ENCODE measurements around the gene MYH15.

The MYH15 gene

GRCh38 chr3:108548886-108549285, 38.5 kb upstream of the MYH15 start:
- Mint-ChIP-seq H3K4me3 (no peak overlapping the region), H3K9me3 (no peaks in the 10 kb centered on the region), H3K36me3 (ENCODE audit: low read depth) (peaks cover 8% of the 10 kb centered on the region), H3K27me3 (ENCODE audit: low read depth) (no peaks in the 10 kb centered on the region), H3K27ac (no peak overlapping the region), H3K4me1 (peaks cover 19% of the 10 kb centered on the region)
- TF ChIP-seq, protein P1, sequence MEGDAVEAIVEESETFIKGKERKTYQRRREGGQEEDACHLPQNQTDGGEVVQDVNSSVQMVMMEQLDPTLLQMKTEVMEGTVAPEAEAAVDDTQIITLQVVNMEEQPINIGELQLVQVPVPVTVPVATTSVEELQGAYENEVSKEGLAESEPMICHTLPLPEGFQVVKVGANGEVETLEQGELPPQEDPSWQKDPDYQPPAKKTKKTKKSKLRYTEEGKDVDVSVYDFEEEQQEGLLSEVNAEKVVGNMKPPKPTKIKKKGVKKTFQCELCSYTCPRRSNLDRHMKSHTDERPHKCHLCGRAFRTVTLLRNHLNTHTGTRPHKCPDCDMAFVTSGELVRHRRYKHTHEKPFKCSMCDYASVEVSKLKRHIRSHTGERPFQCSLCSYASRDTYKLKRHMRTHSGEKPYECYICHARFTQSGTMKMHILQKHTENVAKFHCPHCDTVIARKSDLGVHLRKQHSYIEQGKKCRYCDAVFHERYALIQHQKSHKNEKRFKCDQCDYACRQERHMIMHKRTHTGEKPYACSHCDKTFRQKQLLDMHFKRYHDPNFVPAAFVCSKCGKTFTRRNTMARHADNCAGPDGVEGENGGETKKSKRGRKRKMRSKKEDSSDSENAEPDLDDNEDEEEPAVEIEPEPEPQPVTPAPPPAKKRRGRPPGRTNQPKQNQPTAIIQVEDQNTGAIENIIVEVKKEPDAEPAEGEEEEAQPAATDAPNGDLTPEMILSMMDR (IDR thresholded peaks at IDR 0.05; ENCODE audit: unreplicated experiment in 3 of 3): no peak

DNA sequence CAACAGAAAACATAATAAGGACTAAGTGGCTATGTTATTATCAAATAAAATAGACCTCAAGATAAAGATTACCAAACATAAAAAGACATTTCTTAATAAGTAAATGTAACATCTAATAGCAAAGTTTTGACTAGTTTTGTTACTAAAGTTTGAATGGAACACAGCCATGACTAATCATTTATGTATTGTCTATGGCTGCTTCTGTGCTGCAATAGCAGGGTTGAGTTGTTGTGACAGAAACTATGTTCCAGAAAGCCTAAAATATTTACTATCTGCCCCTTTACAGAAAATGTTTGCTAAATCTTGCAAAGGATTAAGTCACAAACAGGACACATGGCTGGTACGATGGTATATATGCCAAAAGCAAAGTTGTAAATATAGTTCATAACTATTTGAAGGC, 37.9 kb upstream of the MYH15 start:
- Mint-ChIP-seq H3K4me1 (peaks cover 19% of the 10 kb centered on the region), H3K9me3 (no peaks in the 10 kb centered on the region), H3K36me3 (ENCODE audit: low read depth) (peaks cover 13% of the 10 kb centered on the region), H3K4me3 (no peak overlapping the region), H3K27me3 (ENCODE audit: low read depth) (no peaks in the 10 kb centered on the region), H3K27ac (no peak overlapping the region)
- TF ChIP-seq, protein P1 (IDR thresholded peaks at IDR 0.05; ENCODE audit: unreplicated experiment in 3 of 3): no peak

GRCh38 chr3:108546692-108547091, 36.3 kb upstream of the MYH15 start:
- Mint-ChIP-seq H3K27ac (peak overlapping the region; percentile 59 to 72 (median 67)), H3K27me3 (ENCODE audit: low read depth) (no peaks in the 10 kb centered on the region), H3K9me3 (no peaks in the 10 kb centered on the region), H3K4me1 (peaks cover 13% of the 10 kb centered on the region), H3K4me3 (peak overlapping the region in 2 of 3 experiments; percentile 18 to 33), H3K36me3 (ENCODE audit: low read depth) (peaks cover 23% of the 10 kb centered on the region)
- TF ChIP-seq, protein P1 (IDR thresholded peaks at IDR 0.05; ENCODE audit: unreplicated experiment in 3 of 3): no peak

DNA sequence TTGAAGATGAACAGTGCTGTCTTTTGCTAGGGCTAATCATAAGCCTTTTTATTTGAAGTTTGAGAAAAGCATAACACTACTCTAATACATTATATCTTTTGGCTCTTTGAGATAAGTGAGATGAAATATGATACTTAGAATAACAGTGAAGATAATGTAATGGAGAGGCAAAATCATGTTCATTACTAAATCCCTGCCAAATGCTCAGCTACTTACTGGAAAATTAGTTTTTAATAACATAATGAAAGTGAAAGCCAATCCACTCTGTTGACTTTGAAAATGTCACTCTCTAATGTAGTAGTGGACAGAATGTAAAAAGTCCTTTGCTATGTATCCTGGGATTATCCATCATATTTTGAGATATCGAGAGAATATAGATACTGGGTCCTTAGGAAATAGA, 35.9 kb upstream of the MYH15 start:
- H3K27me3 Mint-ChIP-seq (ENCODE audit: low read depth): no peaks in the 10 kb centered on the region
- H3K27ac Mint-ChIP-seq: peak overlapping the region; percentile 59 to 72 (median 67)
- H3K4me1 Mint-ChIP-seq: peaks cover 13% of the 10 kb centered on the region
- peak overlapping the region in 2 of 3 experiments; percentile 18 to 33 for H3K4me3 Mint-ChIP-seq
- TF ChIP-seq, protein P1 (IDR thresholded peaks at IDR 0.05; ENCODE audit: unreplicated experiment in 3 of 3): no peak
- H3K9me3 Mint-ChIP-seq: no peaks in the 10 kb centered on the region
- H3K36me3 Mint-ChIP-seq (ENCODE audit: low read depth): peaks cover 23% of the 10 kb centered on the region

DNA sequence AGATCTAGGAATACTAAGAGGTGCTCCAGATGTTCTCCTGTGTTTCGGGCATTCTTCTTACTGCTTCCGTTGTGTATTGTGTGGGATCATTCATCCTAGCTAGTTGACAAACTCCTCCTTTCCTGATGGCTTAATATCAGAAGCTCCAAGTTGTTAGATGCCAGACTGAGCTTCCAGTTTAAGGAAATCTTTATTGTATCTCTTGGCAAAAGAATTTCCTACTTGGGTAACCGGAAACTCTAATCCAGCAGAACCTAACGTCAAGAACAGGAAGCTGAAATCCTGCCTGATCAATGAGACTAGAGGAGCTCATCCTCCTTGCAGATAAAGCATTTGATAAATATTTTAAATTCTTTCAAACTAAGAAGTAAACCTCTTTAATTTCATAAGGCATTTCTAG, 27.7 kb upstream of the MYH15 start:
- Mint-ChIP-seq H3K9me3 (no peaks in the 10 kb centered on the region), H3K27ac (no peak overlapping the region), H3K27me3 (ENCODE audit: low read depth) (no peaks in the 10 kb centered on the region), H3K4me3 (no peak overlapping the region), H3K4me1 (no peaks in the 10 kb centered on the region), H3K36me3 (ENCODE audit: low read depth) (peaks cover 7% of the 10 kb centered on the region)
- TF ChIP-seq, protein P1 (IDR thresholded peaks at IDR 0.05; ENCODE audit: unreplicated experiment in 3 of 3): no peak

DNA sequence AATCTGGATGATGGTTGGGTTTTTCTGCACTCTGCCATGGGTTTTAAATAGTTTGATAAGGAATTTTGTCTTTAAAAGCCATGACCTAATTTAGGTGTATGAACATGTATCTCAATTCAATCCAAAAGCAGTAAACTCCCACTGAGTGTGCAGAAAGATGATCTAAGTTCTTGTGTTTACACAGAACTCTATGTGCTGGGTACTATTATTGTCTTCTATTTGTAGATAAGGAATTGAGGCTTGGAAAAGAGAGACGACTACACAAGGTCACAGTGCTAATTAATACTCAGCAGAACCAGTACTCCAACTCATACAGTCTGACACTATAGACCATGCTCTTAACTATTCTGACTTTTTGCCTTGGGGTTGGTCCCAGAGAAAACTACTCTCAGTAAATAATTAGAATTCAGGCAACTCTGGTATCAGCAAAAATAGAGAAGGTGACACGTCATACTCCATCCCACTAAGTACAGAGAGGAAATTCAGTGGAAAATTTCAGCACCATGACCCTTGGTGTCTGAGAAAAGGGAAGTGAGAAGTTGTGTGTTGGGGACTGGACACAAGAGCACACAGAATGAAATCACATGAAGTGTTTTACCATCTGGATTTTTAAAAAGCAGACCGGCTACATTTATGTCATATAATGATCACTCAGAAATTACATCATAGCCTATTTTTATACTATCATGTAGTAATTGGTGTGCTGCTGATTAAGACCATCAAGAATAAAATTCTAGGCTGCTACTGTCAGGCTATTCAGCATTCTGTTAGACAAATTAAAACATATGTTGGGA, 18.3 kb upstream of the MYH15 start:
- no peaks in the 10 kb centered on the region for H3K36me3 Mint-ChIP-seq (ENCODE audit: low read depth)
- TF ChIP-seq, protein P1 (IDR thresholded peaks at IDR 0.05; ENCODE audit: unreplicated experiment in 3 of 3): no peak
- no peaks in the 10 kb centered on the region for H3K4me1 Mint-ChIP-seq

More for the DNA sequence above, 18.3 kb upstream of the MYH15 start:
- H3K27me3 Mint-ChIP-seq (ENCODE audit: low read depth): no peaks in the 10 kb centered on the region
- H3K27ac Mint-ChIP-seq: peak overlapping the region in 1 of 3 experiments; percentile 26
- no peaks in the 10 kb centered on the region for H3K9me3 Mint-ChIP-seq
- no peak overlapping the region for H3K4me3 Mint-ChIP-seq

All from nephron (organoid).